Body of pancreas (tissue), 4 donors: ENCODE measurements around the gene TBC1D24.

Experiments
- CTCF ChIP-seq, 7 experiments: fragments of 450-650 bp in 4 of 7; fragments of 200-600 bp in 3 of 7; sonication (generic) in 3 of 7; IDR thresholded peaks; one replicate each; pipeline ENCODE4 v1.5.1; 2016 to 2019; ENCODE audit warnings: antibody characterized with exemption in 7 of 7
- POLR2A ChIP-seq, 3 donors: fragments of 450-650 bp; IDR thresholded peaks; one replicate each; pipeline ENCODE4 v1.6.1; 2016; ENCODE audit warnings: antibody characterized with exemption in 3 of 3, mild to moderate bottlenecking in 2 of 3

- no peak for TF ChIP-seq CTCF (IDR thresholded peaks at IDR 0.05)
- no peak for TF ChIP-seq POLR2A (IDR thresholded peaks at IDR 0.05)
These were observed 3.8 kb upstream of the TBC1D24 start, which contains the start of gene NTN3 for GRCh38 chr16:2471016-2471652.
